ENCODE results near the gene SLC7A5. TPM values are rescaled to one million over a fixed set of nuclear protein-coding genes. Genes with fewer than 3 reads are reported as not detected.
A peak's percentile ranks its signal among the peaks of the same experiment; 100 is the strongest.
"Not testable (repeated sequence)": the region's sequence is repeated elsewhere in the genome, so short reads cannot be mapped to it uniquely, and the experiment has no call there.

SLC7A5 gene
- total RNA-seq, 1 donor from 2014 or later = 22.8 TPM

GRCh38 chr16:87791295-87792204 lies 77.8 kb downstream of the SLC7A5 start:
- Histone ChIP-seq H3K4me1 (peaks cover 5% of the 10 kb centered on the region), H3K27me3 (no peaks in the 10 kb centered on the region), H3K36me3 (no peaks in the 10 kb centered on the region), H3K4me3 (no peak overlapping the region), H3K27ac (peak overlapping the region; percentile 20), H3K9me3 (no peaks in the 10 kb centered on the region)
- intact Hi-C loops (cut with DNase I) = no loop called here
- DNase-seq (ENCODE audit: extremely low spot score in 2 of 2) = no peak
- TF ChIP-seq POLR2AphosphoS5 (IDR thresholded peaks at IDR 0.05; ENCODE audit: insufficient read depth in 1 of 2, low read depth in 1 of 2) = no peak
- no peak for TF ChIP-seq CTCF (IDR thresholded peaks at IDR 0.05)
- no peak for TF ChIP-seq POLR2A (IDR thresholded peaks at IDR 0.05)

- Histone ChIP-seq H3K9me3 (no peaks in the 10 kb centered on the region), H3K4me3 (no peak overlapping the region), H3K4me1 (peaks cover 5% of the 10 kb centered on the region), H3K36me3 (no peaks in the 10 kb centered on the region), H3K27me3 (no peaks in the 10 kb centered on the region), H3K27ac (peak overlapping the region; percentile 20)
- TF ChIP-seq POLR2AphosphoS5 (IDR thresholded peaks at IDR 0.05; ENCODE audit: insufficient read depth in 1 of 2, low read depth in 1 of 2) (no peak), POLR2A (IDR thresholded peaks at IDR 0.05) (no peak), CTCF (IDR thresholded peaks at IDR 0.05) (no peak)
- intact Hi-C loops (cut with DNase I) = no loop called here
- no peak for DNase-seq (ENCODE audit: extremely low spot score in 2 of 2)
These were observed 78.8 kb downstream of the SLC7A5 start for GRCh38 chr16:87790292-87791100.

GRCh38 chr16:87789437-87790291 lies 79.6 kb downstream of the SLC7A5 start:
- intact Hi-C loops (cut with DNase I) = no loop called here
- Histone ChIP-seq H3K36me3 (no peaks in the 10 kb centered on the region), H3K27ac (peak overlapping the region; percentile 33), H3K4me1 (peaks cover 5% of the 10 kb centered on the region), H3K9me3 (no peaks in the 10 kb centered on the region), H3K4me3 (no peak overlapping the region), H3K27me3 (no peaks in the 10 kb centered on the region)
- DNase-seq (ENCODE audit: extremely low spot score in 2 of 2) = no peak
- TF ChIP-seq POLR2A (IDR thresholded peaks at IDR 0.05) (no peak), CTCF (IDR thresholded peaks at IDR 0.05) (no peak), POLR2AphosphoS5 (IDR thresholded peaks at IDR 0.05; ENCODE audit: insufficient read depth in 1 of 2, low read depth in 1 of 2) (peak; percentile 19 to 54)

GRCh38 chr16:87788730-87789436 lies 80.4 kb downstream of the SLC7A5 start:
- H3K4me3 ChIP-seq; H3K9me3 ChIP-seq; H3K4me1 ChIP-seq; intact Hi-C loops (cut with DNase I); H3K27me3 ChIP-seq; H3K36me3 ChIP-seq; DNase-seq (ENCODE audit: extremely low spot score in 2 of 2): not testable (repeated sequence)
- peak overlapping the region; percentile 33 for H3K27ac ChIP-seq

GRCh38 chr16:87787451-87788091 lies 81.7 kb downstream of the SLC7A5 start:
- H3K36me3 ChIP-seq; H3K27me3 ChIP-seq; H3K4me1 ChIP-seq; intact Hi-C loops (cut with DNase I); H3K4me3 ChIP-seq; DNase-seq (ENCODE audit: extremely low spot score in 2 of 2); H3K27ac ChIP-seq; H3K9me3 ChIP-seq: not testable (repeated sequence)
